ENCODE measurements around the gene XAGE3.
"Not testable (repeated sequence)": the region's sequence is repeated elsewhere in the genome, so short reads cannot be mapped to it uniquely, and the experiment has no call there.

The XAGE3 gene

DNA sequence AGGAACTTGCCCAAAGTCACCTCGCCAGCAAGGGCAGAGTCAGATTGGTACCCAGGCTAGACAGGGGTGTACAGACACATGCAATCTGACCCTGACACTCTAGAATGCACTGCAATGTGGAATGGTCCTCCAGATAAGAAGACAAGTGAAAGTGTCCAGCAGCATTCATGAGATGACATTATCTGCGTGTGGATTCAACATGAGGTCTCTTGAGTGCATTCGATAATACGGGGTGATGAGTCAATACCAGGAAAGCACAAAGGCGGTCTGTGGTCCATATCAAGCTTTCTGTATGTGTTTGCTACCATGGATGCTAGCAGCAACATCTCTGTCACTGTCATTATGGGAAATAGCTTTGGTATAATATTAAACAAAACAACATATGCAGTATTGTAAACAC is 6.8 kb upstream of the XAGE3 start:
- no peak overlapping the region for H3K27ac ChIP-seq (ENCODE audit: insufficient read depth in 1 of 2, low read depth in 1 of 2, low read length in 2 of 2, poor library complexity in 1 of 2, severe bottlenecking in 2 of 2)
- no peak for DNase-seq
- WGBS (ENCODE audit: insufficient coverage), result 87% methylated on average over 3 of the region's 5 CpGs
- ChIA-PET POLR2A (no interaction called here), CTCF (no interaction called here)
- no peak overlapping the region for H3K4me3 ChIP-seq (ENCODE audit: control insufficient read depth in 1 of 7, extremely low read depth in 1 of 7, insufficient read depth in 4 of 7, low read depth in 2 of 7, low read length in 6 of 7)
- no peaks in the 10 kb centered on the region for H3K4me1 ChIP-seq (ENCODE audit: control extremely low read depth in 1 of 4, control insufficient read depth in 4 of 4, insufficient read depth in 4 of 4, low read length in 3 of 4)
- no peaks in the 10 kb centered on the region for H3K9me3 ChIP-seq (ENCODE audit: control extremely low read depth in 1 of 5, control insufficient read depth in 4 of 5, insufficient read depth in 2 of 5, low read depth in 1 of 5, low read length in 4 of 5)
- no peaks in the 10 kb centered on the region for H3K36me3 ChIP-seq (ENCODE audit: control insufficient read depth in 4 of 4, insufficient read depth in 4 of 4, low read length in 3 of 4)
- H3K27me3 ChIP-seq (replicated peaks in 2 of 5; ENCODE audit: control insufficient read depth in 4 of 5, insufficient read depth in 5 of 5, low read length in 4 of 5), result peaks cover 0 to 28% (median 0%) of the 10 kb centered on the region in 5 experiments

DNA sequence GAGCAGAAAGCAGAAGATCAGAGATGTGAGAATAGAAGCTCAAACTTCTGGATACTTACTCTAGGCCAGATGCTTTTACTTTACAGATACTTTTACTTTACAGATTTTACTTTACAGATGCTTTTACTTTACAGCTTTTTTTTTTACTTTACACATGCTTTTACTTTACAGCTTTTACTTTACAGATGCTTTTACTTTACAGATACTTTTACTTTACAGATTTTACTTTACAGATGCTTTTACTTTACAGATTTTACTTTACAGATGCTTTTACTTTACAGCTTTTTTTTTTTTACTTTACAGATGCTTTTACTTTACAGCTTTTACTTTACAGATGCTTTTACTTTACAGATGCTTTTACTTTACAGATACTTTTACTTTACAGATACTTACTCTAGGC is 5.9 kb upstream of the XAGE3 start:
- H3K4me1 ChIP-seq (ENCODE audit: control extremely low read depth in 1 of 4, control insufficient read depth in 4 of 4, insufficient read depth in 4 of 4, low read length in 3 of 4); POLR2A ChIA-PET; H3K36me3 ChIP-seq (ENCODE audit: control insufficient read depth in 4 of 4, insufficient read depth in 4 of 4, low read length in 3 of 4); H3K4me3 ChIP-seq (ENCODE audit: control insufficient read depth in 1 of 7, extremely low read depth in 1 of 7, insufficient read depth in 4 of 7, low read depth in 2 of 7, low read length in 6 of 7); DNase-seq; H3K9me3 ChIP-seq (ENCODE audit: control extremely low read depth in 1 of 5, control insufficient read depth in 4 of 5, insufficient read depth in 2 of 5, low read depth in 1 of 5, low read length in 4 of 5); CTCF ChIA-PET; H3K27ac ChIP-seq (ENCODE audit: insufficient read depth in 1 of 2, low read depth in 1 of 2, low read length in 2 of 2, poor library complexity in 1 of 2, severe bottlenecking in 2 of 2): not testable (repeated sequence)
- peaks cover 0 to 28% (median 0%) of the 10 kb centered on the region in 5 experiments for H3K27me3 ChIP-seq (replicated peaks in 2 of 5; ENCODE audit: control insufficient read depth in 4 of 5, insufficient read depth in 5 of 5, low read length in 4 of 5)

DNA sequence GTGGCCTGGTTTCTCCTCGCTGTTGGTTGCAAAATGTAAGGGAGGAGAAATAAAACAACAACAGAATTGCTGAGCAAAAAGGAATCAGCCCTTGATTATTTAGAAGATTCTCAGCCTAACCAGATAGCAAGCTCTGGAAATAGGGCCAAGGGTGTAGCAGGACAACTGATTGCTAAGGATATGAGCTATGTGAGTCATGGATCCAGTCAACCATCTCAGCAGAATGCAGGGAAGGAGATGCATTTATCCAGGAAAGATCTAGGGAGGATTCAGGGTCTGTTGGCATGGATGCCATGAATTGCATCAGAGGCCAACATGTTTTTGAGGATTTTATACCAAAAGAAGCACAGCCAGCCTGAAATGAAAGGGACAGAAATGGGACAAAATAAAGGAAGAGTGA is 2.2 kb upstream of the XAGE3 start:
- H3K27ac ChIP-seq (ENCODE audit: insufficient read depth in 1 of 2, low read depth in 1 of 2, low read length in 2 of 2, poor library complexity in 1 of 2, severe bottlenecking in 2 of 2), result no peak overlapping the region
- no peak for DNase-seq
- H3K4me1 ChIP-seq (ENCODE audit: control extremely low read depth in 1 of 4, control insufficient read depth in 4 of 4, insufficient read depth in 4 of 4, low read length in 3 of 4), result no peaks in the 10 kb centered on the region
- peaks cover 0 to 41% (median 0%) of the 10 kb centered on the region in 5 experiments for H3K27me3 ChIP-seq (replicated peaks in 2 of 5; ENCODE audit: control insufficient read depth in 4 of 5, insufficient read depth in 5 of 5, low read length in 4 of 5)
- no peaks in the 10 kb centered on the region for H3K9me3 ChIP-seq (ENCODE audit: control extremely low read depth in 1 of 5, control insufficient read depth in 4 of 5, insufficient read depth in 2 of 5, low read depth in 1 of 5, low read length in 4 of 5)
- no peaks in the 10 kb centered on the region for H3K36me3 ChIP-seq (ENCODE audit: control insufficient read depth in 4 of 4, insufficient read depth in 4 of 4, low read length in 3 of 4)
- no peak overlapping the region for H3K4me3 ChIP-seq (ENCODE audit: control insufficient read depth in 1 of 7, extremely low read depth in 1 of 7, insufficient read depth in 4 of 7, low read depth in 2 of 7, low read length in 6 of 7)
- ChIA-PET CTCF (no interaction called here), POLR2A (no interaction called here)
- 60% methylated on average over 1 of the region's 1 CpG for WGBS (ENCODE audit: insufficient coverage)

DNA sequence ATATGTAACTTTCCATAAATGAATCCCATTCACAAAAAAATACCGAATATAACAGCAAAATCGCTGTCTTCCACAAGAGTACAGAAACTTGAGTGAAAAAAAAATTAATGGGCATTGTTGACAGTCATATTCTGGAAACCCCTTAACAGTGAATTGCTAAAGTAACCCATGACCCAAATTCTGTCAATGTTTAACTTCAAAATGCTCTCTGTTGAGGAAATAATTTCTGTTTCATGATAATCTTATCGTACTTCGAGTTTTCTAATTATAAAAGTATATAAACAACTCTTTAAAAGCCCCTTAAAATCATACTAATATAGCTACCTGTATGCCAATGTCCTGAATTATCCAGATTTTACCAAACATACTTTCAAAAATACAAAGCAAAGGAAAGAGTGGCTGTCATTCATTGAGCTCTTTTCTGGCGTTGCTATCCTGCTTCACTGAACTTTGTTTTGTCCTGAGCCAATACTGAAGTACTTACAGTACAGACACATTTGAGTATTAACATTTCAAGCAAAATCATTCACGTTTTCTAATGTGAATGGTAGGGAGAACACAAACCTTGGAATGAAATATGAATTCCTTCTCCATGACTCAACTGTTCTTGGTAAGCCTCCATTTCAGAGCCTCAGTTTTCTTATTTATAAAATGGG is 2.4 kb downstream of the XAGE3 start:
- ChIA-PET CTCF (no interaction called here), POLR2A (no interaction called here)
- DNase-seq, result no peak
- Histone ChIP-seq H3K4me3 (ENCODE audit: control insufficient read depth in 1 of 7, extremely low read depth in 1 of 7, insufficient read depth in 4 of 7, low read depth in 2 of 7, low read length in 6 of 7) (no peak overlapping the region), H3K4me1 (ENCODE audit: control extremely low read depth in 1 of 4, control insufficient read depth in 4 of 4, insufficient read depth in 4 of 4, low read length in 3 of 4) (no peaks in the 10 kb centered on the region), H3K9me3 (ENCODE audit: control extremely low read depth in 1 of 5, control insufficient read depth in 4 of 5, insufficient read depth in 2 of 5, low read depth in 1 of 5, low read length in 4 of 5) (no peaks in the 10 kb centered on the region), H3K36me3 (ENCODE audit: control insufficient read depth in 4 of 4, insufficient read depth in 4 of 4, low read length in 3 of 4) (no peaks in the 10 kb centered on the region), H3K27me3 (replicated peaks in 2 of 5; ENCODE audit: control insufficient read depth in 4 of 5, insufficient read depth in 5 of 5, low read length in 4 of 5) (peaks cover 0 to 28% (median 0%) of the 10 kb centered on the region in 5 experiments), H3K27ac (ENCODE audit: insufficient read depth in 1 of 2, low read depth in 1 of 2, low read length in 2 of 2, poor library complexity in 1 of 2, severe bottlenecking in 2 of 2) (no peak overlapping the region)
- WGBS (ENCODE audit: insufficient coverage), result 80% methylated on average over 1 of the region's 6 CpGs

DNA sequence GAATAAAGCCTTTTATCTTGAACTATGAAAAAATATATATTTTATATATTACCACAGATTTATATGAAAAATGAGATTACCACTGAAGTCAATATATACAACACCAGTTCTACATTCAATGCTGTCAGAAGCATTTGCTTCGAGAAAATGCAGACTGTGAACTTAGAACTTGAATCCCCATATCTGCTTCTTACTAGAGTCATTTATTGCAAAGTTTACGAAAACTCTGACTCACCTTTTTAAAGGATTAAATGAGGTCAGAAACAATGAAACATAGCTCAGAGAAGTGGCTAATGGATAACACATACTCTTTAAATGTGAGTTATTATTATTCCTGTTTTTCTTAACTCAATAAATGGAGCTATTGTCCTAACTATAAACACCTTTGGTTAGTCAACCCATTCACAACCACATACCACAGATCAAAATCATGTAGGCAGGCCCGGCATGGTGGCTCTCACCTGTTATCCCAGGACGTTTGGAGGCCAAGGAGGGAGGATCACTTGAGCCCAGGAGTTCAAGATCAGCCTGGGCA is 10.8 kb downstream of the XAGE3 start:
- H3K4me1 ChIP-seq (ENCODE audit: control extremely low read depth in 1 of 4, control insufficient read depth in 4 of 4, insufficient read depth in 4 of 4, low read length in 3 of 4); CTCF ChIA-PET; DNase-seq; H3K4me3 ChIP-seq (ENCODE audit: control insufficient read depth in 1 of 7, extremely low read depth in 1 of 7, insufficient read depth in 4 of 7, low read depth in 2 of 7, low read length in 6 of 7); H3K9me3 ChIP-seq (ENCODE audit: control extremely low read depth in 1 of 5, control insufficient read depth in 4 of 5, insufficient read depth in 2 of 5, low read depth in 1 of 5, low read length in 4 of 5); H3K36me3 ChIP-seq (ENCODE audit: control insufficient read depth in 4 of 4, insufficient read depth in 4 of 4, low read length in 3 of 4); H3K27ac ChIP-seq (ENCODE audit: insufficient read depth in 1 of 2, low read depth in 1 of 2, low read length in 2 of 2, poor library complexity in 1 of 2, severe bottlenecking in 2 of 2): not testable (repeated sequence)
- peaks cover 0 to 17% (median 0%) of the 10 kb centered on the region in 5 experiments for H3K27me3 ChIP-seq (replicated peaks in 2 of 5; ENCODE audit: control insufficient read depth in 4 of 5, insufficient read depth in 5 of 5, low read length in 4 of 5)
- 60% methylated on average over 1 of the region's 4 CpGs for WGBS (ENCODE audit: insufficient coverage)
- POLR2A ChIA-PET, result interaction anchor here (0.6 kb wide), 1 partner anchor 1011 kb away, joined by 4 read pairs; no protein-coding TSS in a partner anchor

DNA sequence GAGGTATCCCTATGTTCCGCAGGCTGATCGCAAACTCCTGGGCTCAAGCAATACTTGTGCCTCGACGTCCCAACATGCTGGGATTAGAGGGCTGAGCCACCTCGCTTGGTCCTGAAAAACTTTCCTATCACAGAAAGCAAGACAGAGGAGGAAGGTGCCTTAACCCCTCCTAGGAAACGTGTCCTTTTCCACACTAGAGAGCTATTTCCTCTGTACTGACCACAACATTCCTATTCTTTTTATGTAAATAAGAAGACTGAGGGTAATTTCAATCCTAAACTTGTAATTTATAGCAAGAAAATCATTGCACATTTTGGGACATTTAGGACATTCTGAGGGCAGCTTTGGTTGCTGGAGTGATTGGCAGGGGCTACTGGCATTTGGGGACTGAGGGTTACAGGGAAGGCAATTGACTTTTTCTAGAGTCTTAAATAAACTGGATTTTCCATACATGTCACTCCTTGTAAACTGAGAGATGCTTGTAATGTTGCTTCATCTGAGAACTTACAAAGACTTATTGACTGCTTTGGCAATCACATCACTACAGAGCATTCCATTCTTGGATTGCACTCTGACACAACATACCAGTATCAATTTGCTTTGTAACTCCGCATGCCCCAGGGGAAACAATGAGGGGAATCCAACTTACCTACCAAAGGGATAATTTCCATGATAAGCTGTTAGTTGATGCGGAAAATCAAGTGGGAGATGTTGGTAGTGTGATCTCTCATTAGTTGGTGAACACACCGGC is 15.6 kb downstream of the XAGE3 start:
- ChIA-PET POLR2A (interaction anchor here (0.7 kb wide), 1 partner anchor 54 kb away, joined by 3 read pairs; no protein-coding TSS in a partner anchor), CTCF (no interaction called here)
- Histone ChIP-seq H3K9me3 (ENCODE audit: control extremely low read depth in 1 of 5, control insufficient read depth in 4 of 5, insufficient read depth in 2 of 5, low read depth in 1 of 5, low read length in 4 of 5) (peaks cover 0 to 8% (median 0%) of the 10 kb centered on the region in 5 experiments), H3K36me3 (ENCODE audit: control insufficient read depth in 4 of 4, insufficient read depth in 4 of 4, low read length in 3 of 4) (no peaks in the 10 kb centered on the region), H3K27ac (ENCODE audit: insufficient read depth in 1 of 2, low read depth in 1 of 2, low read length in 2 of 2, poor library complexity in 1 of 2, severe bottlenecking in 2 of 2) (no peak overlapping the region), H3K27me3 (replicated peaks in 2 of 5; ENCODE audit: control insufficient read depth in 4 of 5, insufficient read depth in 5 of 5, low read length in 4 of 5) (peaks cover 0 to 40% (median 0%) of the 10 kb centered on the region in 5 experiments), H3K4me1 (ENCODE audit: control extremely low read depth in 1 of 4, control insufficient read depth in 4 of 4, insufficient read depth in 4 of 4, low read length in 3 of 4) (no peaks in the 10 kb centered on the region), H3K4me3 (ENCODE audit: control insufficient read depth in 1 of 7, extremely low read depth in 1 of 7, insufficient read depth in 4 of 7, low read depth in 2 of 7, low read length in 6 of 7) (no peak overlapping the region)
- no peak for DNase-seq
- WGBS (ENCODE audit: insufficient coverage), result 88% methylated on average over 6 of the region's 9 CpGs

DNA sequence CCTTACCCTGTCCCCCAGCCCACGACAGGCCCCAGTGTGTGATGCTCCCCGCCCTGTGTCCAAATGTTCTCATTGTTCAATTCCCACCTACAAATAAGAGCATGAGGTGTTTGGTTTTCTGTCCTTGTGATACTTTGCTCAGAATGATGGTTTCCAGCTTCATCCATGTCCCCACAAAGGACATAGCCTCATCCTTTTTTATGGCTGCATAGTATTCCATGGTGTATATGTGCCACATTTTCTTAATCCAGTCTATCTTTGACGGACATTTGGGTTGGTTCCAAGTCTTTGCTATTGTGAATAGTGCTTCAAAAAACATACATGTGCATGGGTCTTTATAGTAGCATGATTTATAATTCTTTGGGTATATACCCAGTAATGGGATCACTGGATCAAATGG is 24.3 kb downstream of the XAGE3 start:
- H3K27me3 ChIP-seq (replicated peaks in 2 of 5; ENCODE audit: control insufficient read depth in 4 of 5, insufficient read depth in 5 of 5, low read length in 4 of 5); DNase-seq; H3K4me3 ChIP-seq (ENCODE audit: control insufficient read depth in 1 of 7, extremely low read depth in 1 of 7, insufficient read depth in 4 of 7, low read depth in 2 of 7, low read length in 6 of 7); H3K9me3 ChIP-seq (ENCODE audit: control extremely low read depth in 1 of 5, control insufficient read depth in 4 of 5, insufficient read depth in 2 of 5, low read depth in 1 of 5, low read length in 4 of 5); CTCF ChIA-PET; H3K36me3 ChIP-seq (ENCODE audit: control insufficient read depth in 4 of 4, insufficient read depth in 4 of 4, low read length in 3 of 4); H3K27ac ChIP-seq (ENCODE audit: insufficient read depth in 1 of 2, low read depth in 1 of 2, low read length in 2 of 2, poor library complexity in 1 of 2, severe bottlenecking in 2 of 2); H3K4me1 ChIP-seq (ENCODE audit: control extremely low read depth in 1 of 4, control insufficient read depth in 4 of 4, insufficient read depth in 4 of 4, low read length in 3 of 4); POLR2A ChIA-PET: not testable (repeated sequence)
- WGBS (ENCODE audit: insufficient coverage), result 100% methylated on average over 1 of the region's 3 CpGs

Data from common myeloid progenitor, CD34-positive (primary cell).